Mucosa of stomach (tissue), 1 donor: ENCODE results near the gene SLC7A11.
"Not testable (repeated sequence)": the region's sequence is repeated elsewhere in the genome, so short reads cannot be mapped to it uniquely, and the experiment has no call there.

ENCODE experiments used
- H3K27me3 ChIP-seq: one replicate; pipeline ENCODE4 v1.7.0; 2013; ENCODE audit warnings: mild to moderate bottlenecking, low read length; ENCODE audit not compliant: control insufficient read depth, insufficient read depth
- H3K36me3 ChIP-seq: one replicate; pipeline ENCODE4 v1.7.0; 2013; ENCODE audit warnings: low read length; ENCODE audit not compliant: control insufficient read depth, insufficient read depth
- H3K4me1 ChIP-seq: one replicate; pipeline ENCODE4 v1.7.0; 2013; ENCODE audit warnings: mild to moderate bottlenecking, low read length; ENCODE audit not compliant: control insufficient read depth, insufficient read depth
- H3K4me3 ChIP-seq: one replicate; pipeline ENCODE4 v1.7.0; 2013; ENCODE audit warnings: low read length
- H3K9ac ChIP-seq: one replicate; pipeline ENCODE4 v1.7.0; 2013; ENCODE audit warnings: mild to moderate bottlenecking, low read length, moderate library complexity
- H3K9me3 ChIP-seq: one replicate; pipeline ENCODE4 v1.7.0; 2013; ENCODE audit warnings: mild to moderate bottlenecking, low read length, moderate library complexity; ENCODE audit not compliant: control insufficient read depth
- donor health status: Pancreatic carcinoma.

Gene SLC7A11

GRCh38 chr4:138225477-138225876 is 16.7 kb downstream of the SLC7A11 start:
- no peak overlapping the region for H3K9ac ChIP-seq
- no peaks in the 10 kb centered on the region for H3K9me3 ChIP-seq
- H3K36me3 ChIP-seq: no peaks in the 10 kb centered on the region
- no peak overlapping the region for H3K4me3 ChIP-seq
- H3K4me1 ChIP-seq: peaks cover 4% of the 10 kb centered on the region
- H3K27me3 ChIP-seq: no peaks in the 10 kb centered on the region

GRCh38 chr4:138224614-138225013 is 17.5 kb downstream of the SLC7A11 start:
- Histone ChIP-seq H3K4me1 (peaks cover 4% of the 10 kb centered on the region), H3K36me3 (no peaks in the 10 kb centered on the region), H3K9me3 (no peaks in the 10 kb centered on the region), H3K27me3 (no peaks in the 10 kb centered on the region), H3K9ac (no peak overlapping the region), H3K4me3 (no peak overlapping the region)

GRCh38 chr4:138223231-138223910 is 18.8 kb downstream of the SLC7A11 start:
- no peaks in the 10 kb centered on the region for H3K36me3 ChIP-seq
- no peak overlapping the region for H3K4me3 ChIP-seq

GRCh38 chr4:138222046-138222445 is 20.1 kb downstream of the SLC7A11 start:
- Histone ChIP-seq H3K36me3 (no peaks in the 10 kb centered on the region), H3K4me1 (no peaks in the 10 kb centered on the region), H3K9ac (no peak overlapping the region), H3K9me3 (no peaks in the 10 kb centered on the region), H3K27me3 (no peaks in the 10 kb centered on the region), H3K4me3 (no peak overlapping the region)

More at GRCh38 chr4:138223231-138223910, 18.8 kb downstream of the SLC7A11 start:
- Histone ChIP-seq H3K9ac (no peak overlapping the region), H3K9me3 (no peaks in the 10 kb centered on the region), H3K27me3 (no peaks in the 10 kb centered on the region), H3K4me1 (peaks cover 4% of the 10 kb centered on the region)

GRCh38 chr4:138218976-138219375 is 23.2 kb downstream of the SLC7A11 start:
- H3K4me3 ChIP-seq: no peak overlapping the region
- H3K36me3 ChIP-seq: no peaks in the 10 kb centered on the region
- H3K9me3 ChIP-seq: no peaks in the 10 kb centered on the region
- H3K27me3 ChIP-seq: no peaks in the 10 kb centered on the region
- no peaks in the 10 kb centered on the region for H3K4me1 ChIP-seq
- H3K9ac ChIP-seq: no peak overlapping the region

- Histone ChIP-seq H3K36me3 (no peaks in the 10 kb centered on the region), H3K9ac (no peak overlapping the region), H3K27me3 (no peaks in the 10 kb centered on the region), H3K4me3 (no peak overlapping the region), H3K9me3 (no peaks in the 10 kb centered on the region), H3K4me1 (no peaks in the 10 kb centered on the region)
These were observed 24.6 kb downstream of the SLC7A11 start for GRCh38 chr4:138217567-138217966.

GRCh38 chr4:138216272-138216867 is 25.8 kb downstream of the SLC7A11 start:
- Histone ChIP-seq H3K27me3 (no peaks in the 10 kb centered on the region), H3K4me3 (no peak overlapping the region), H3K4me1 (no peaks in the 10 kb centered on the region), H3K9ac (no peak overlapping the region), H3K36me3 (no peaks in the 10 kb centered on the region), H3K9me3 (no peaks in the 10 kb centered on the region)

GRCh38 chr4:138210576-138210975 is 31.6 kb downstream of the SLC7A11 start:
- H3K36me3 ChIP-seq, H3K9me3 ChIP-seq, H3K4me3 ChIP-seq, H3K9ac ChIP-seq, H3K27me3 ChIP-seq, H3K4me1 ChIP-seq: not testable (repeated sequence)

- H3K4me3 ChIP-seq: no peak overlapping the region
- peaks cover 11% of the 10 kb centered on the region for H3K4me1 ChIP-seq
- no peaks in the 10 kb centered on the region for H3K36me3 ChIP-seq
- no peak overlapping the region for H3K9ac ChIP-seq
- H3K27me3 ChIP-seq: no peaks in the 10 kb centered on the region
- no peaks in the 10 kb centered on the region for H3K9me3 ChIP-seq
These were observed 33.1 kb downstream of the SLC7A11 start for GRCh38 chr4:138209094-138209493.

GRCh38 chr4:138205531-138206233 is 36.5 kb downstream of the SLC7A11 start:
- Histone ChIP-seq H3K27me3 (no peaks in the 10 kb centered on the region), H3K36me3 (no peaks in the 10 kb centered on the region), H3K4me1 (peaks cover 16% of the 10 kb centered on the region), H3K9ac (no peak overlapping the region), H3K9me3 (no peaks in the 10 kb centered on the region), H3K4me3 (no peak overlapping the region)

GRCh38 chr4:138204507-138204906 is 37.6 kb downstream of the SLC7A11 start:
- H3K36me3 ChIP-seq: no peaks in the 10 kb centered on the region
- H3K4me1 ChIP-seq: peaks cover 22% of the 10 kb centered on the region
- no peak overlapping the region for H3K9ac ChIP-seq
- H3K9me3 ChIP-seq: no peaks in the 10 kb centered on the region
- H3K4me3 ChIP-seq: no peak overlapping the region
- H3K27me3 ChIP-seq: no peaks in the 10 kb centered on the region

- H3K4me1 ChIP-seq: peaks cover 22% of the 10 kb centered on the region
- no peak overlapping the region for H3K4me3 ChIP-seq
- no peaks in the 10 kb centered on the region for H3K9me3 ChIP-seq
- no peaks in the 10 kb centered on the region for H3K36me3 ChIP-seq
- no peak overlapping the region for H3K9ac ChIP-seq
- H3K27me3 ChIP-seq: no peaks in the 10 kb centered on the region
These were observed 39.5 kb downstream of the SLC7A11 start for GRCh38 chr4:138202686-138203085.
